Loucy (cell line): ENCODE measurements around the gene AHRR.
A peak's percentile ranks its signal among the peaks of the same experiment; 100 is the strongest.

Source experiments
- H2AFZ ChIP-seq: fragments of 200-600 bp; sonication (generic); 2 replicates; pipeline ENCODE4 v1.6.0; 2016; ENCODE audit warnings: antibody characterized with exemption, mild to moderate bottlenecking, low read length, moderate library complexity
- H3F3A ChIP-seq: fragments of 200-600 bp; 2 replicates; pipeline ENCODE4 v1.6.0; 2016; ENCODE audit warnings: antibody characterized with exemption, low read depth, mild to moderate bottlenecking
- H3K27me3 ChIP-seq: fragments of 200-600 bp; sonication (generic); 2 replicates; pipeline ENCODE4 v1.6.1; 2014; ENCODE audit warnings: low read length, mild to moderate bottlenecking; ENCODE audit not compliant: insufficient read depth, poor library complexity, severe bottlenecking
- H3K36me3 ChIP-seq: fragments of 200-600 bp; sonication (generic); 2 replicates; pipeline ENCODE4 v1.6.1; 2016; ENCODE audit warnings: low read length; ENCODE audit not compliant: insufficient read depth
- H3K4me1 ChIP-seq: fragments of 200-600 bp; sonication (generic); 2 replicates; pipeline ENCODE4 v1.5.1; 2014; ENCODE audit warnings: low read length, mild to moderate bottlenecking; ENCODE audit not compliant: insufficient read depth, poor library complexity, severe bottlenecking
- H3K4me2 ChIP-seq: fragments of 200-600 bp; sonication (generic); 2 replicates; pipeline ENCODE4 v1.6.0; 2014; ENCODE audit warnings: antibody characterized with exemption, low read length, low read depth, mild to moderate bottlenecking; ENCODE audit not compliant: poor library complexity, severe bottlenecking
- H3K4me3 ChIP-seq: fragments of 200-600 bp; sonication (generic); 2 replicates; pipeline ENCODE4 v1.5.1; 2014; ENCODE audit warnings: low read length, mild to moderate bottlenecking, mixed read lengths; ENCODE audit not compliant: poor library complexity, severe bottlenecking
- H3K79me2 ChIP-seq: fragments of 200-600 bp; sonication (generic); 2 replicates; pipeline ENCODE4 v1.6.1; 2014; ENCODE audit warnings: low read length; ENCODE audit not compliant: insufficient read depth
- H3K9ac ChIP-seq: fragments of 200-600 bp; sonication (generic); 2 replicates; pipeline ENCODE4 v1.6.0; 2014; ENCODE audit warnings: mild to moderate bottlenecking, low read depth, low read length, moderate library complexity; ENCODE audit not compliant: poor library complexity, severe bottlenecking
- H3K9me2 ChIP-seq: fragments of 200-600 bp; sonication (generic); replicated peaks from 2 replicates; pipeline ENCODE4 v1.6.1; 2016; ENCODE audit warnings: low read depth, low read length, mixed read lengths
- H3K9me3 ChIP-seq: fragments of 200-600 bp; sonication (generic); 2 replicates; pipeline ENCODE4 v1.6.1; 2014; ENCODE audit warnings: mild to moderate bottlenecking, antibody characterized with exemption, low read length, low read depth; ENCODE audit not compliant: insufficient read depth
- H4K20me1 ChIP-seq: fragments of 200-600 bp; sonication (generic); 2 replicates; pipeline ENCODE4 v1.6.0; 2014; ENCODE audit warnings: antibody characterized with exemption, low read length, mild to moderate bottlenecking; ENCODE audit not compliant: insufficient read depth, poor library complexity, severe bottlenecking
- EZH2phosphoT487 ChIP-seq: fragments of 200-600 bp; IDR thresholded peaks from 2 replicates; pipeline ENCODE4 v1.6.1; 2018; ENCODE audit warnings: antibody characterized with exemption, mild to moderate bottlenecking, moderate library complexity, borderline replicate concordance
- TF ChIP-seq, protein P1 (sequence below): fragments of 200-600 bp; sonication (generic); conservative IDR thresholded peaks from 2 replicates; pipeline ENCODE4 v1.5.1; 2014; ENCODE audit warnings: mild to moderate bottlenecking, antibody characterized with exemption, low read length

The AHRR gene

GRCh38 chr5:398475-399295 lies 77.2 kb downstream of the AHRR start:
- H3K9me2 ChIP-seq = no peaks in the 10 kb centered on the region
- H3K79me2 ChIP-seq = peaks cover 15% of the 10 kb centered on the region
- H3K9ac ChIP-seq = peak overlapping the region; percentile 32
- no peaks in the 10 kb centered on the region for H3K9me3 ChIP-seq
- H4K20me1 ChIP-seq = no peaks in the 10 kb centered on the region
- no peak overlapping the region for H2AFZ ChIP-seq
- no peaks in the 10 kb centered on the region for H3K36me3 ChIP-seq
- H3F3A ChIP-seq = no peaks in the 10 kb centered on the region
- H3K27me3 ChIP-seq = no peaks in the 10 kb centered on the region
- no peak overlapping the region for H3K4me3 ChIP-seq
- no peak overlapping the region for H3K4me2 ChIP-seq
- no peak for TF ChIP-seq EZH2phosphoT487
- TF ChIP-seq, protein P1, sequence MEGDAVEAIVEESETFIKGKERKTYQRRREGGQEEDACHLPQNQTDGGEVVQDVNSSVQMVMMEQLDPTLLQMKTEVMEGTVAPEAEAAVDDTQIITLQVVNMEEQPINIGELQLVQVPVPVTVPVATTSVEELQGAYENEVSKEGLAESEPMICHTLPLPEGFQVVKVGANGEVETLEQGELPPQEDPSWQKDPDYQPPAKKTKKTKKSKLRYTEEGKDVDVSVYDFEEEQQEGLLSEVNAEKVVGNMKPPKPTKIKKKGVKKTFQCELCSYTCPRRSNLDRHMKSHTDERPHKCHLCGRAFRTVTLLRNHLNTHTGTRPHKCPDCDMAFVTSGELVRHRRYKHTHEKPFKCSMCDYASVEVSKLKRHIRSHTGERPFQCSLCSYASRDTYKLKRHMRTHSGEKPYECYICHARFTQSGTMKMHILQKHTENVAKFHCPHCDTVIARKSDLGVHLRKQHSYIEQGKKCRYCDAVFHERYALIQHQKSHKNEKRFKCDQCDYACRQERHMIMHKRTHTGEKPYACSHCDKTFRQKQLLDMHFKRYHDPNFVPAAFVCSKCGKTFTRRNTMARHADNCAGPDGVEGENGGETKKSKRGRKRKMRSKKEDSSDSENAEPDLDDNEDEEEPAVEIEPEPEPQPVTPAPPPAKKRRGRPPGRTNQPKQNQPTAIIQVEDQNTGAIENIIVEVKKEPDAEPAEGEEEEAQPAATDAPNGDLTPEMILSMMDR = no peak
- H3K4me1 ChIP-seq = peaks cover 25% of the 10 kb centered on the region

DNA sequence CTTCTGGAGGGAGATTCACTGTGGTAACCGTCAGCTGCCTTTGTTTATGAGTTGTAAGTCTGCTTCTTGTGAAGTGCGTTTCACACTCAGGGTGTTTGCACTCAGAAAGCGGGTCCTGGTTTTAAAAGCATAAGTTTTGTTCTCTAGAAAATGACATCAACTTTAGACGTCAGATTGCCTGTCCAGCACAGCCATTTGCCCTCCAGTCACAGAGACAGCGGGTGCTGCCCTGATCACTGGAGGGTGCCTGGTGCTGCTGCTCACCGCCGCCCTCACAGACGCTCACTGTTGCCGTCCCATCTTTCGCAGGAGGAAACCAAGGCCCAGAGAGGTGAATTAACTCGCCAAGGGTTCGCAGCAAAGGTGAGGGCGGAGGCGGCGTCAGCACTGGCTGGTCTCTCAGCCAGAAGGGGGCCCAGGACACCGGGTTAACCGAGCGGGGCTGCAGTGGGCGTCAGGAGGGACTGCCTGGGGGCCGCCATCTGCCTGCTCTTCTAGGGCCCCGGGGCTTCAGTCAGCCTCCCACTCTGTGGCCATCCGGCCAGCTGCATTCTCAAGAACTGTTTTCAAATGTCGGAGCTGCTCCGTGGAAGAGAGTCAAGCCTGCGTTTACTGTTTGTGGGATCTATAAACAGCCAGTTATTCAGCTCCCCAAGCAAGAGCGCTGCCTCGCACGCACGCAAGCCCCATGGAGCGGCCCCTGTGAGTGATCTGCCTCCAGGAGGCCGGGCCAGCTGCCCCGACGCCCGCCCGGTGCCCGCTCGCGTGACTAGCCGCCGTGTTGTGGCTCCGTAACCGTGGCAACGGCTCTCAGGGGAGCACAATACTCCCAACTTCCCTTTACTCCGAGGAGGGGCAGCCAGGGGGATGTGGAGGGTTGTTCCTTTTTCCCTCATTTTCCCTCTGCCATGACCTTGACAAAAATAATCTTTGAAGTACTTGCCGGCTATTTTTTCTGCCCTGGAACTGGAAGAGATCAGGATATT lies 78.1 kb downstream of the AHRR start:
- Histone ChIP-seq H3F3A (no peaks in the 10 kb centered on the region), H3K9ac (peak overlapping the region; percentile 32), H3K36me3 (no peaks in the 10 kb centered on the region), H4K20me1 (no peaks in the 10 kb centered on the region), H3K4me1 (peaks cover 19% of the 10 kb centered on the region), H3K27me3 (no peaks in the 10 kb centered on the region), H3K4me2 (peak overlapping the region; percentile 15), H2AFZ (no peak overlapping the region), H3K79me2 (peaks cover 7% of the 10 kb centered on the region; the same call in 1 of the 2 replicates), H3K4me3 (no peak overlapping the region), H3K9me3 (no peaks in the 10 kb centered on the region), H3K9me2 (no peaks in the 10 kb centered on the region)
- TF ChIP-seq, protein P1 = no peak
- TF ChIP-seq EZH2phosphoT487 = no peak

DNA sequence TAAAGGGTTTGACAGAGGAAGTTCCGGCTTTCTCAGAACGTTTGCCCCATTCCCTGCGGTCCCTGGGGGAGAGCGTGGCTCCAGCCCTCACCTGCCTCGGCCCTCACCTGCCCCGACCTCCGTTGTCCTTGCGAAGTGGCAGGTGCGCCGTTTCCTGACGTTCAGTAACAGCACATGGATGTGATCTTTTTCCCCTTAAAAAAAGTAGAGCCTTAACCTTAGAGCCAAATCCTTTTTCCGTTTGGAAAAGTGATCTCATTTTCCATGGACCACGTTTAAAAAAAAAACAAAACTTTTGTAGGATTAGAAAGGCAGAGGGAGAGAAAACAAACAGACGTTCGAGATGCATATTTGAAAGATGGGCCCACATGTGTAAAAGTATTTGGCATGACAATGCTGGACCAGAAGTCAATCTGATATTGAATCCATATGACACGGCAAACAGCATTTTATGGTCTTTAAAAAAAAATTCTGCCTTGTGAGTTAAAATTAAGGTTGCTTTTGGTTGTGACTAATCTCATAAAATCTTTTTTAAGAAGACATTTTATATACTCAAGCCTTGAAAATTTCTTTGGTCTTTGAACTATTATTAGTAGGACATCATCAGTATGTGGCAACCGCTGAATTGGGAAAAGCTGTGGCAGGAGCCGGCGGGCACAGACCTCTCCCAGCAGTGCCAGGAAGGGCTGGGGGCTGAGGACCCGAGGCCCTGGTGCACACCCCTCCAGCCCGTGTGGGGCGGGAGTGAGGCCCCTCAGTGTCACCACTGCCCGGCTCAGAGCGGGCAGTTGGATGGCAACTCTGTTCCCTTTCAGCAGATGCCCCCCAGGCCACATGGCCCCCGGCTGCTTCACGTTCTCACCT lies 79.0 kb downstream of the AHRR start:
- Histone ChIP-seq H3F3A (no peaks in the 10 kb centered on the region), H3K9me2 (no peaks in the 10 kb centered on the region), H4K20me1 (no peaks in the 10 kb centered on the region), H2AFZ (no peak overlapping the region), H3K4me1 (peaks cover 9% of the 10 kb centered on the region), H3K4me3 (no peak overlapping the region), H3K79me2 (no peaks in the 10 kb centered on the region), H3K9ac (no peak overlapping the region), H3K9me3 (no peaks in the 10 kb centered on the region), H3K4me2 (peak overlapping the region; percentile 15), H3K27me3 (no peaks in the 10 kb centered on the region), H3K36me3 (no peaks in the 10 kb centered on the region)
- TF ChIP-seq, protein P1 = no peak
- no peak for TF ChIP-seq EZH2phosphoT487
